Midbrain (tissue), 1 donor: ENCODE measurements around the gene LPGAT1.
A peak's percentile ranks its signal among the peaks of the same experiment; 100 is the strongest.
"Not testable (repeated sequence)": the region's sequence is repeated elsewhere in the genome, so short reads cannot be mapped to it uniquely, and the experiment has no call there.

ENCODE experiments used
- DNase-seq: peaks from one replicate; lab custom pipeline; 2025; lab: John Stamatoyannopoulos, UW

The LPGAT1 gene

GRCh38 chr1:211704543-211704942 lies 126.0 kb downstream of the LPGAT1 start:
- no peak for DNase-seq

- DNase-seq: peak; percentile 9
Observed at GRCh38 chr1:211703812-211704537, 126.6 kb downstream of the LPGAT1 start.

- DNase-seq: no peak
Observed at GRCh38 chr1:211701733-211702132, 128.8 kb downstream of the LPGAT1 start.

- no peak for DNase-seq
Observed at GRCh38 chr1:211699059-211699458, 131.5 kb downstream of the LPGAT1 start.

GRCh38 chr1:211698161-211699026 lies 132.2 kb downstream of the LPGAT1 start:
- DNase-seq: peak; percentile 85

GRCh38 chr1:211697356-211697755 lies 133.2 kb downstream of the LPGAT1 start:
- no peak for DNase-seq

GRCh38 chr1:211695135-211695816 lies 135.3 kb downstream of the LPGAT1 start:
- no peak for DNase-seq

GRCh38 chr1:211693911-211694310 lies 136.7 kb downstream of the LPGAT1 start:
- not testable (repeated sequence) for DNase-seq
